Heart right ventricle (tissue), 16 donors: ENCODE results near the gene LUC7L2. TPM values are rescaled to one million over a fixed set of nuclear protein-coding genes. Genes with fewer than 3 reads are reported as not detected.

ENCODE experiments used
- ATAC-seq, 8 donors: fragments of 200-7000 bp; cut with Tn5 transposase; one replicate each; pipeline ENCODE4 v1.9.1; 2020; ENCODE audit warnings: mild to moderate bottlenecking in 8 of 8, moderate library complexity in 8 of 8, moderate number of reproducible peaks in 1 of 8
- DNase-seq, 2 donors: peaks; one replicate each; pipeline ENCODE4 v3.0.0-alpha.2; 2020
- H3K27ac ChIP-seq, 10 donors: fragments of 200-600 bp; sonication (generic) in 2 of 10; one replicate each; pipeline versions ENCODE4 v1.5.0 to v1.8.0; 2020 to 2022; ENCODE audit warnings: mild to moderate bottlenecking in 3 of 10
- H3K27me3 ChIP-seq, 7 donors: fragments of 200-600 bp; one replicate each; pipeline ENCODE4 v1.8.0; 2021 to 2022; ENCODE audit warnings: mild to moderate bottlenecking in 2 of 7
- H3K36me3 ChIP-seq, 9 donors: fragments of 200-600 bp; sonication (generic) in 1 of 9; one replicate each; pipeline versions ENCODE4 v1.5.0 to v1.8.0; 2020 to 2022; ENCODE audit warnings: mild to moderate bottlenecking in 2 of 9
- H3K4me1 ChIP-seq, 9 donors: fragments of 200-600 bp; sonication (generic) in 1 of 9; one replicate each; pipeline versions ENCODE4 v1.5.0 to v1.8.0; 2020 to 2022; ENCODE audit warnings: mild to moderate bottlenecking in 4 of 9
- H3K4me3 ChIP-seq, 10 donors: fragments of 200-600 bp; sonication (generic) in 2 of 10; one replicate each; pipeline versions ENCODE4 v1.5.0 to v1.8.0; 2020 to 2022; ENCODE audit warnings: mild to moderate bottlenecking in 7 of 10, moderate library complexity in 2 of 10
- H3K9me3 ChIP-seq, 11 donors: fragments of 200-600 bp in 10 of 11; sonication (generic) in 2 of 11; one replicate each; pipeline versions ENCODE4 v1.5.0 to v1.8.0; 2013 to 2022; ENCODE audit warnings: mild to moderate bottlenecking in 2 of 11, control low read depth in 1 of 11, moderate library complexity in 1 of 11
- CTCF ChIP-seq, 9 donors: fragments of 200-600 bp; sonication (generic) in 2 of 9; IDR thresholded peaks; one replicate each; pipeline versions ENCODE4 v1.5.0 to v1.8.0; 2021 to 2022; ENCODE audit warnings: antibody characterized with exemption in 9 of 9, mild to moderate bottlenecking in 5 of 9, moderate library complexity in 1 of 9
- WGBS, 2 donors: extraction: QIAGEN DNeasy Blood & Tissue Kit; methylation state at CpG; one replicate each; pipeline ENCODE4 v1.1.7; 2013; ENCODE audit warnings: inconsistent platforms in 1 of 2; 5-methylcytosine and 5-hydroxymethylcytosine counted together
- intact Hi-C, 10 donors: fragments of 100-400 bp; cut with DNase I; formaldehyde crosslinking; loops; one replicate each; pipeline versions ENCODE4 v1.11.1 to v1.14.2; 2022
- polyA plus RNA-seq, 2 donors: library from polyadenylated mRNA; stranded (reverse); fragments of 200-250 nt; gene quantifications; one replicate each; pipeline ENCODE4 v1.2.3, GENCODE V29; 2013
- total RNA-seq, 10 donors: library from RNA; stranded (reverse); fragmentation: NEBNext Ultra II Directional in 3 of 10; extraction: Animal tissue kit (Norgen Biotek cat#: 25700) in 3 of 10; gene quantifications; one replicate each; pipeline versions ENCODE4 v1.2.1 to v1.2.4, GENCODE V29; 2021 to 2023
- donor health status: Arrhythmogenic right ventricular cardiomyopathy.
- donor health status: ischemic (EF 13 %, LVEDD 7.1; RV severe dilation, severe dysfunction).
- donor health status: healthy with polysubstance abuse.
- donor health status: DM: no; HTN: yes; CAD: no.
- donor health status: DM: no; HTN: no; CAD: no.
- donor health status: ischemic (EF 25% LVEDD 6.9; RV normal size, moderate dysfunction).
- donor health status: ischemic (EF 25% LVEDD 5.7; RV mildly dilated, moderate dysfunction).
- donor health status: healthy.
- donor health status: DM: yes; HTN: yes; CAD: no.
- donor health status: Ischemic cardiomyopathy.
- donor health status: ischemic (EF 35%, LVEDD 5.7; RV mildly dilated, moderate dysfunction).
- donor health status: nonischemic (EF 11% LVEDD 7.7; RV severe dilation, severe dysfunction).
- donor health status: DM: yes; HTN: yes; CAD: no.
- donor health status: PGD.
- donor health status: ischemic (EF 29% LVEDD 5.4; RV normal size, mild dysfunction).
- donor health status: nonischemic (EF 23%, LVEDD 6.1; RV moderate dilation, normal function).

The LUC7L2 gene
- total and polyA plus RNA-seq, 12 donors: 26.6 to 52.7 (median 47.8) TPM

DNA sequence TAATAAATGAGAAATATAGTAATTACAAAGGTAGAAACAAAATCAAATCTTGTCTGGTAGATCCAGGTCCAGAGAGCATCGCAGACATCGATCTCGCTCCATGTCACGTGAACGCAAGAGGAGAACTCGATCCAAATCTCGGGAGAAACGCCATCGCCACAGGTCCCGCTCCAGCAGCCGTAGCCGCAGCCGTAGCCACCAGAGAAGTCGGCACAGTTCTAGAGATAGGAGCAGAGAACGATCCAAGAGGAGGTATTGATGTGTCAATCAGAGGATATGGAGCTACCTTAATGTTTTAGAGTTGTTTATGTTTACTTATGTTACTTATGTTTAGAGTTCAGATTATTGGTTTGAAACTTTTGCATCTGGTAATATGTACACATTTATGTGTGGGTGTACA is 57.8 kb downstream of the LUC7L2 start:
- Histone ChIP-seq H3K27me3 (no peaks in the 10 kb centered on the region), H3K27ac (no peak overlapping the region), H3K9me3 (no peaks in the 10 kb centered on the region), H3K4me3 (no peak overlapping the region), H3K4me1 (peaks cover 0 to 15% (median 0%) of the 10 kb centered on the region in 9 donors), H3K36me3 (peaks cover 0 to 100% (median 63%) of the 10 kb centered on the region in 9 donors)
- ATAC-seq (no peak), DNase-seq (no peak)
- intact Hi-C loops: no loop called here
- 97% methylated on average over 15 of the region's 15 CpGs for WGBS, 2 donors
- no peak for TF ChIP-seq CTCF (IDR thresholded peaks at IDR 0.05)

- WGBS, 2 donors: 0% methylated on average over 1 of the region's 1 CpG
- Histone ChIP-seq H3K9me3 (no peaks in the 10 kb centered on the region), H3K36me3 (peaks cover 0 to 93% (median 39%) of the 10 kb centered on the region in 9 donors), H3K4me1 (peaks cover 0 to 32% (median 4%) of the 10 kb centered on the region in 9 donors), H3K4me3 (no peak overlapping the region), H3K27ac (no peak overlapping the region), H3K27me3 (no peaks in the 10 kb centered on the region)
- intact Hi-C loops: no loop called here
- no peak for ATAC-seq
- TF ChIP-seq CTCF (IDR thresholded peaks at IDR 0.05): no peak
- DNase-seq: no peak
These were observed 61.4 kb downstream of the LUC7L2 start for GRCh38 chr7:139421123-139421522.

DNA sequence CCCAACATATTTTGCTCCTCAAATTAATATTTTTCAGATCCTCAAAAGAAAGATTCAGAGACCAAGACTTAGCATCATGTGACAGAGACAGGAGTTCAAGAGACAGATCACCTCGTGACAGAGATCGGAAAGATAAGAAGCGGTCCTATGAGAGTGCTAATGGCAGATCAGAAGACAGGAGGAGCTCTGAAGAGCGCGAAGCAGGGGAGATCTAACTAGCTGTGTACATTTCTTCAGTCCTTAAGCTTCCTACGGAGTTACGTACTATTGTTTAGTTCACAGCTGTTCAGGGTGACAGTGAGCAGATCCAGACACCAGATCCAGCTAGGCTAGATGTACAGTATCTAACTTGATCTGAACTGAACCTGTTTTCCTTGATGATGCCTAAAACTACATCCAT is 62.4 kb downstream of the LUC7L2 start:
- ATAC-seq (peak in 3 of 8 donors; percentile 21 to 28 (median 23)), DNase-seq (no peak)
- no peak overlapping the region for H3K27ac ChIP-seq
- H3K4me3 ChIP-seq: no peak overlapping the region
- peaks cover 0 to 89% (median 30%) of the 10 kb centered on the region in 9 donors for H3K36me3 ChIP-seq
- H3K9me3 ChIP-seq: no peaks in the 10 kb centered on the region
- TF ChIP-seq CTCF (IDR thresholded peaks at IDR 0.05): no peak
- no peaks in the 10 kb centered on the region for H3K27me3 ChIP-seq
- 50 to 62% methylated on average over 7 of the region's 7 CpGs for WGBS, 2 donors
- peaks cover 0 to 40% (median 4%) of the 10 kb centered on the region in 9 donors for H3K4me1 ChIP-seq
- intact Hi-C loops: no loop called here

GRCh38 chr7:139423091-139423490 is 63.4 kb downstream of the LUC7L2 start:
- Histone ChIP-seq H3K27me3 (no peaks in the 10 kb centered on the region), H3K4me1 (peaks cover 0 to 41% (median 4%) of the 10 kb centered on the region in 9 donors), H3K36me3 (peaks cover 0 to 84% (median 22%) of the 10 kb centered on the region in 9 donors), H3K4me3 (no peak overlapping the region), H3K27ac (no peak overlapping the region), H3K9me3 (no peaks in the 10 kb centered on the region)
- intact Hi-C loops: no loop called here
- no peak for DNase-seq
- no peak for TF ChIP-seq CTCF (IDR thresholded peaks at IDR 0.05)
- ATAC-seq: no peak
- WGBS, 2 donors: 83 to 91% methylated on average over 4 of the region's 4 CpGs
